Muscle of leg (tissue), 11 donors: ENCODE data around the gene RNU1-4. TPM values are rescaled to one million over a fixed set of nuclear protein-coding genes. Genes with fewer than 3 reads are reported as not detected.
"Not testable (repeated sequence)": the region's sequence is repeated elsewhere in the genome, so short reads cannot be mapped to it uniquely, and the experiment has no call there.

Source experiments
- DNase-seq: peaks from one replicate; pipeline ENCODE4 v3.0.0; 2013
- H3K27ac ChIP-seq: one replicate; pipeline ENCODE4 v1.5.1; 2013; ENCODE audit warnings: mild to moderate bottlenecking, low read length, control low read depth
- H3K27me3 ChIP-seq: one replicate; pipeline ENCODE4 v1.6.1; 2013; ENCODE audit warnings: low read length; ENCODE audit not compliant: control insufficient read depth, insufficient read depth
- H3K36me3 ChIP-seq: one replicate; pipeline ENCODE4 v1.6.1; 2013; ENCODE audit warnings: low read length; ENCODE audit not compliant: control insufficient read depth, insufficient read depth
- H3K4me1 ChIP-seq: one replicate; pipeline ENCODE4 v1.6.1; 2013; ENCODE audit warnings: low read length; ENCODE audit not compliant: control insufficient read depth, insufficient read depth
- H3K4me3 ChIP-seq: one replicate; pipeline ENCODE4 v1.5.1; 2013; ENCODE audit warnings: low read length, control low read depth
- H3K9me3 ChIP-seq: replicated peaks from 2 replicates; pipeline ENCODE4 v1.6.1; 2013; ENCODE audit warnings: low read depth, low read length; ENCODE audit not compliant: control insufficient read depth
- WGBS: methylation state at CpG from one replicate; pipeline ENCODE4 v1.1.5; 2013; ENCODE audit warnings: missing lambda C conversion rate; ENCODE audit not compliant: insufficient coverage; 5-methylcytosine and 5-hydroxymethylcytosine counted together
- polyA plus RNA-seq, 8 donors: library from polyadenylated mRNA; unstranded; fragments of 120-200 nt; gene quantifications; one replicate each; pipeline versions ENCODE4 v1.2.1 to v1.2.3, GENCODE V29; 2013; ENCODE audit warnings: inconsistent platforms in 1 of 8, low replicate concordance in 1 of 8; ENCODE audit not compliant: insufficient read length in 8 of 8, insufficient read depth in 1 of 8
- total RNA-seq: library from RNA; stranded (reverse); fragments of 120-200 nt; gene quantifications from one replicate; pipeline ENCODE4 v1.2.4, GENCODE V29; 2013

Gene RNU1-4
- total and polyA plus RNA-seq, 9 donors: 2,384 TPM; not detected in 8

DNA sequence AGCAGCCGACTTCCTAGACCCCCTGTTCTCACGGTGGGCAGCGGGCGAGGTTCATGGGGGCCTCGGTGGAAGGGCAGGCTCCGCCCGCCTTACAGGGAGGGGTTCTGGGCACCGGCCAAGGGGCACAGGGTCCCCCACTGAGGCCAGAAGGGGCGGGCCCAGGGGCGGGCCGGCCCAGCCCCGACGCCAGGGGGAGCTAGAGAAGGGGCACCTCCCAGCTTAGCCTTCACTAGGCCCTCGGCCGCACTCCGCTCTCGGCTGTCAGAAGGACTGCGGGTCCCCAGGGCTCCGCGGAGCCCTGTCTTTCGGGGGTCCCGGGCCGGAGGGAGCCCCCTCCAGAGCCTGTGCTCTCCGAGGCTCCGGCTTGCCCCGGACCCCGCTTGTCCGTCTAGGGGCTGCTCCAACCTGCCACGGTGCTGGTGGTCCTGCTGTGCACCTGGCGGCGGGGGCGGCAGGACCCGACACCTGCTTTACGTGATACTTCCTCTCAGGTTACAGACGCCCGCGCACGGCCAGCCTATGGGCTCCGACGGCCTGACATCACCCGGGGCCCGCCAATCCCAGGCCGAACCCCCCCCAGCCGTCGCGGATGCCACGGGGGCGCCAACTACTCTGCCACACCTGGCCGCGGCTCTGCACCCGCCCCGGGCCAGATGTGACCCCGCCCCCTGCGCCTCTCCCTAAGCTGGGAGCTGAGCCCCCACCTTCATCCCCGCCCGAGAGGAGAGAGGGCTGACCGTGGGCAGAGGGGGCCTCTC lies 40.0 kb upstream of the RNU1-4 start:
- DNase-seq, H3K36me3 ChIP-seq, H3K4me1 ChIP-seq, H3K27ac ChIP-seq, H3K4me3 ChIP-seq, H3K9me3 ChIP-seq: not testable (repeated sequence)
- peaks cover 24% of the 10 kb centered on the region for H3K27me3 ChIP-seq
- WGBS: no CpG with 5 or more reads among the region's 57 CpGs

DNA sequence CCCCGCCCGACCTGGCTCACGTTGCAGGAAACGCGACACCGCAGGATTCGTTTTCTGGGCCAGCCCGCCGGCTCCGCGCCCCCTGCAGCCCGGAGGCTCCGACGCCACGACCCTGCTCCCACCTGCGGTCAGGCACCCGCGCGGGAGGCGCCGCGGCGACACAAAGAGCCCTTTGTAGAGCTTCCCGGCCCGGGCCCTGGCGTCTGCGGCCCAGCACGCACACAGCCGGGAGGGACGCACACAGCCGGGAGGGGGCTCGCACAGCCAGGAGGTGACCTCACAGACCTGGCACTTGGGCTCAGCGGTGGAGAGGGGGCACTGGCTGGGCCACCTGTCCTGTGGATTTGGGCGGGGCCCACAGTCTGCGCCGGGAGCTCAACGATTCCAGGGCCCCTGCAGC lies 39.1 kb upstream of the RNU1-4 start:
- H3K27me3 ChIP-seq: peaks cover 24% of the 10 kb centered on the region
- WGBS: no CpG with 5 or more reads among the region's 37 CpGs
- H3K36me3 ChIP-seq, H3K27ac ChIP-seq, H3K9me3 ChIP-seq, DNase-seq, H3K4me1 ChIP-seq, H3K4me3 ChIP-seq: not testable (repeated sequence)

DNA sequence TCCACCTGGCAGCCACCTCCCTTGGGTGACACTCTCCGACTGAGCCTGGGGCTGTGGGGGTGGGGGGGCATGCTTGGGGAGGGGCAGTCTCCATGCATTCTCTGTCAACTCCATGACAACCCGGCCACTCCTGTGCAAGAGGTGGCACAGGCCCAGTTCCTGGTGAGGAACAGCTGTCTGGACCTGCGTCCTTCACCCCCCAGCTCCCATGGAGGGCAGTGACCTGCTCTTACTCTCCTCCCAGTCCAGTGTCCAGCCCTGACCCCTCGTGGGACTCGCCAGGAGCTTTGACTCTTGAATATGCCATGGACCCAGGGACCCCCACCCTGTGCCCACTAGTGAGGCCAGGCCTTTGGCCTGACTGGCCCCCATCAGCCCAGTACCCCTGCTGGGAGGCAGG lies 38.0 kb upstream of the RNU1-4 start:
- peaks cover 19% of the 10 kb centered on the region for H3K27me3 ChIP-seq
- not testable (repeated sequence) for H3K27ac ChIP-seq, DNase-seq, H3K4me3 ChIP-seq, H3K9me3 ChIP-seq, H3K36me3 ChIP-seq, H3K4me1 ChIP-seq
- WGBS: no CpG with 5 or more reads among the region's 5 CpGs

DNA sequence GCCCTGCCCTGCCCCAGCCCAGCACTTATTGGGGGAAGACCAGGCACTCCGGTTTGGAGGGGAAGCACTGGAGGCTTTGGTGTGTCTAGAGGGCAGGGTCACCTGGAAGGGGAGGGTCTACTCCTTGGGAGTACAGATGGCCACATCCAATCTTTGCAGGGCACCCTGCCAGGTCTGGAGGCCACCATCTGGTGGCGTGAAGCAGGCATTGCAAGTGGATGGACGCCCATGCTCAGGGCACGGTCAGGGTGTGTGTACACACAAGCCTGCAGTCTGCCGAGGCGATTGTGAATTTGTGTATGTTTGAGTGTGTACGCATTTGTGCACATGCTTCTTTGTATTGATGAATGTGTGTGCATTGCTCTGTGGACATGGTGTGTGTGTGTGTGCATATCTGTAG lies 37.2 kb upstream of the RNU1-4 start:
- peaks cover 16% of the 10 kb centered on the region for H3K27me3 ChIP-seq
- no CpG with 5 or more reads among the region's 7 CpGs for WGBS
- H3K9me3 ChIP-seq, H3K4me3 ChIP-seq, H3K4me1 ChIP-seq, H3K27ac ChIP-seq, DNase-seq, H3K36me3 ChIP-seq: not testable (repeated sequence)

DNA sequence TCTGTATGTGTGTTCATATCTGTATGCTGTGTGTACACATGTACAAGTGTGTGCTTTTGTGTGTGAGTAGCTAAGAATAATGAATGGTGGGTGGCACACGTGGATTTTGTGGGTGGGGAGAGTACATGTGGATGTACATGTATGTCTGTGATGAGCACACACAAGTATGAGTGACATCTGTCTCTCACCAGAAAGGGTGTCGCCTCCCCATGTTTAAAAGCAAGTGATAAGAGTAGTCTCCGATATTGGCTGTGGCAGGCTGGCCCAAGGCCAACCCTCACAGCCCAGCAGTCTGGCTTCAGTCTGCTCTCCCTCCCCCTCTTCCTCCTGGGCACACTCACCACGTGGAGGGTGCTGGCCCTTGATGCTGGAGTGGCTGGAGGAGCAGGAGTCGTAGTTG lies 36.7 kb upstream of the RNU1-4 start:
- H3K36me3 ChIP-seq: not testable (repeated sequence)

DNA sequence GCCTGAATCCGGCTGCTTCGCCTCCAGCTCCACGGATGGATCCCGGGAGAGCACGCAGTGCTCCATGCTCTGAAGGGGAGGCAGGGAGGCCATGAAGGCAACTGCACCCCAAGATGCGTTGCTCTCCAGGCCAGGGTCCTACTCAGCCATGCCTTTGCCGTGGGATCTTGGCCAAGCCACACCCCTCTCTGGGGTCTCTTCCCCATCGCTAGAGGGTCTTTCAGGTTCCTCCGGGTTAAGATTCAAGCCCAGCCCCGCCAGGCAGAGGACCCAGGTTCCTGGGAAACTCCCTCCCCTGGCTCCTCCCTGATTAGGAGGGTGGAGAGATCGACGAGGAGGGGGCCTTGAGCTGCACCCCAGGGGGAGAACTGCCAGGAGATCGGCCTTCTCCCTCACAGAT lies 36.2 kb upstream of the RNU1-4 start:
- H3K27me3 ChIP-seq: peaks cover 12% of the 10 kb centered on the region
- H3K4me1 ChIP-seq, H3K27ac ChIP-seq, DNase-seq, H3K36me3 ChIP-seq, H3K9me3 ChIP-seq, H3K4me3 ChIP-seq: not testable (repeated sequence)
- no CpG with 5 or more reads among the region's 13 CpGs for WGBS

More for the DNA sequence above, 36.7 kb upstream of the RNU1-4 start:
- H3K27ac ChIP-seq, H3K9me3 ChIP-seq, DNase-seq, H3K4me1 ChIP-seq, H3K4me3 ChIP-seq: not testable (repeated sequence)
- no CpG with 5 or more reads among the region's 5 CpGs for WGBS
- H3K27me3 ChIP-seq: peaks cover 13% of the 10 kb centered on the region

DNA sequence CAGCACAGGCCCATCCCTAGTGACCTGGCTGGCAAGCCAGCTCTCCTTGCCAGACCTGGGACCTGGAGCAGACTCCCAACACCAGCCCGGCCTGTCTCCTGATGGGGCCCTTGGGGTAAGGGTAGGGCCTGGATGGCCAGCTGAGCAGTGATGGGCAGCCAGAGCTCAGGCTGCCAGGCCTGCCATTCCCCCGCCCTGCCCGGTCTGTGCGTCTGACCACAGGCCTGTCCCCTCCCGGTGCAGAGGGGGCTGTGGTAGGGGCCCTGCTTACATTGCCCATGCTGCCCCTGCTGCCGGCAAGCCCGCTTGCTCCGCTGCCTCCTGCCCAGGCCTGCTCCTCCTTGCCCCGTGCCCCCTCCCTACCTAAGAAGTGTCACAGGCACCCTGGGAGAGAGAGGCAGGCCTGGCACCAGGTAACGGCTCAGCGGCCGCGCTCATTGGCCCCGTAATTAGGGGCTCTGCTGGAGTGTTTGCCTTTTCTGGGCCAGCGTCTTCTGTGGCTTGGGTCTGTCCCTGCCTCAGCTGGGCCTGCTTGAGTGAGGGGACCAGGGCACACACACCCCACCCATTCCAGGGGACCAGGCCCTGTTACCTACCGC lies 35.7 kb upstream of the RNU1-4 start:
- WGBS: no CpG with 5 or more reads among the region's 16 CpGs
- not testable (repeated sequence) for H3K4me3 ChIP-seq, H3K36me3 ChIP-seq, DNase-seq, H3K27me3 ChIP-seq, H3K9me3 ChIP-seq, H3K4me1 ChIP-seq, H3K27ac ChIP-seq

DNA sequence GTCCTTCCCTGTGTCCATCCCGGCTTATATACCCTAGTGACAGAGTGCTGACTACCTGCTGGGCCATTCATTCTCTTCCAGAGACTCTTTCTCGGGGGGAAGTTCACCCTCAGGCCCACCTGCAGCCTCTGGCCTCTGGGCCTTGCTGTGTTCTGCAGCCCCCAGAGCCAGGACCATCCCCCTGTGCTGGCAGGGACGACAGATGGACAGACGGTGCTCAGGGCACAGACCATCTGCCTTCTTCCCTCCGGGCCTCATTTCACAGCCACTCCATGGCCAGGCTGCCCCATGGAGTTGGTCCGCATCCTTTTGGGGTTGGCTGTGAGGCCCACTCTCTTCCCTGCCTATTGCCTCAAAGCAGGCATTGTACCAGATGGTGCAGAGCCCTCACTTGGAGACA lies 34.0 kb upstream of the RNU1-4 start:
- no CpG with 5 or more reads among the region's 6 CpGs for WGBS

DNA sequence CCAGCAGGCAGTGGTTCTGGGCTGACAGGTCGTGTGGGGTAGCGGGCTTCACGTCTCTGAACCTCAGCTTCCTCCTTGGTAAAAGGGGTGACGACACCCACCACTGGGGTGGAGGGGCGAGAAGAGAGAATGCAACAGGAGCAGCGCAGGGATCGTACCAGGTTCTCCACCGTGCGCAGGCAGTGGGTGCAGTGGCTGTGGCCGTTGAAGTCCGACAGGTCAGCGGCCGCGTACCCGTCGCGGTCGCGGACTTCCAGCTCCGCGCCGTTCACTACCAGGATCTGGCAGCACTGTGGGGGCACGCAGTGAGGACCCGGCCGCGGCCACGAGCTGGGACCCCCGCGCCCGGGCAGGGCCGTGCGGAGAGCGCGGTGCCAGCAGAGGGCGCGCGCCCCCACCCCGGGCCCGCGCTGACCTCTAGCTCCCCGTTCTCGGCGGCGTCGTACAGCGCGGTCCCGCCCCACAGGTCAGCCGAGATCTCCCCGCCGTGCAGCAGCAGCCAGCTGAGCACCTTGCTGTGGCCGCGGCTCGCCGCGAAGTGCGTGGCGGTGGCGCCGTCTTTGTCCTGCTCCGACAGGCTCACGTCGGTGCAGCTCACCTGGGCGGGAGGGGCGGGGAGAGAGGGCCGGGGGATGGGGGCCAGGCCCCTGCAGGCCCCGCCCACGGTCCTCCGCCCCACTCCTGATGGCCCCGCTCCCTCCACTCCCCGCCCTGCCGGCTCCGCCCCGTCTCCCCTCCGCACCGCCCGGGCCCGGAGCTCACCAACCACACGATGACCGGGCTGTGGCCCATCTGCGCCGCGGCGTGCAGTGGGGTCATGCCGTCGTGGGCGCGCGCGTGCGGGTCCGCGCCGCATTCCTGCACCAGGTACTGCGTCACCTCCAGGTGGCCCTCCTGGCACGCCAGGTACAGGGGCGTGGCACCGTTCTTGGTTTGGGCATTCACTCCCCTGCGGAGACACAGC lies 32.9 kb upstream of the RNU1-4 start:
- H3K4me3 ChIP-seq, H3K27ac ChIP-seq, H3K36me3 ChIP-seq, H3K4me1 ChIP-seq, H3K27me3 ChIP-seq, H3K9me3 ChIP-seq, DNase-seq: not testable (repeated sequence)
- 0% methylated on average over 3 of the region's 99 CpGs for WGBS

More for the DNA sequence above, 34.0 kb upstream of the RNU1-4 start:
- H3K27me3 ChIP-seq, H3K27ac ChIP-seq, H3K4me3 ChIP-seq, DNase-seq, H3K36me3 ChIP-seq, H3K4me1 ChIP-seq, H3K9me3 ChIP-seq: not testable (repeated sequence)

DNA sequence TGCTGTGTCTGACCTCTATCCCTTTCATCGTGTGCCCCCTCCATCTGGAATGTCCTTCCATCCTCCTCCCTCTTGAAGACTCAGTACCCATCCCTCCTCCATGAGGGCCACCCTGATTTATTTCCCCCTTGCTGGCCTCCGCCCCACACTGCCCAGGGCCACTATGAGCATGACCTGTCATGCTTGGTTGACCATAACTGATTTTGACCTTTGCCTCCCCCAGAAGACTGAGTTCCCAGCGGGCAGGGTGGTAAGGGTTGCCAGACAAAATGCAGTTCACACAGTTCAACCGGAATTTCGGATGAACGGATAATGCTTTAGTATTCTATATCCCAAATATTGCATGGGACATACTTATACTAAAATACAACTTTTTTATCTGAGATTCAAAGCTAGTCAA lies 31.6 kb upstream of the RNU1-4 start:
- not testable (repeated sequence) for H3K27me3 ChIP-seq, H3K4me1 ChIP-seq, H3K9me3 ChIP-seq, H3K27ac ChIP-seq, H3K36me3 ChIP-seq, H3K4me3 ChIP-seq, DNase-seq
- no CpG with 5 or more reads among the region's 6 CpGs for WGBS
